Body of pancreas (tissue), 4 donors: ENCODE results near the gene BRAT1. TPM values are rescaled to one million over a fixed set of nuclear protein-coding genes. Genes with fewer than 3 reads are reported as not detected.

Source experiments
- ATAC-seq: fragments of 150-250 bp; one replicate; pipeline ENCODE4 v1.9.1; 2016
- DNase-seq, 4 donors: peaks; one replicate each; pipeline ENCODE4 v3.0.0-alpha.2; 2019
- H3K27ac ChIP-seq, 4 donors: fragments of 200-600 bp; sonication (generic); 1 replicate in 3 of 4; 2 replicates in 1 of 4; pipeline versions ENCODE4 v1.5.1 to v1.6.1; 2016 to 2019; ENCODE audit warnings: mild to moderate bottlenecking in 1 of 4, mixed read lengths in 1 of 4, moderate library complexity in 1 of 4
- H3K27me3 ChIP-seq, 2 donors: fragments of 200-600 bp; sonication (generic); one replicate each; pipeline ENCODE4 v1.6.0; 2016; ENCODE audit warnings: mild to moderate bottlenecking in 1 of 2
- H3K36me3 ChIP-seq, 2 donors: fragments of 200-600 bp; sonication (generic); replicated peaks in 1 of 2; 2 replicates each; pipeline ENCODE4 v1.5.1; 2016; ENCODE audit warnings: low read depth in 2 of 2; ENCODE audit not compliant: insufficient read depth in 1 of 2
- H3K4me1 ChIP-seq: fragments of 200-600 bp; sonication (generic); one replicate; pipeline ENCODE4 v1.6.0; 2016
- H3K4me3 ChIP-seq, 2 donors: fragments of 200-600 bp; sonication (generic); 1 replicate in 1 of 2; 2 replicates in 1 of 2; pipeline ENCODE4 v1.5.1; 2016 to 2019
- H3K9me3 ChIP-seq, 3 donors: fragments of 200-600 bp; sonication (generic); 1 replicate in 2 of 3; 2 replicates in 1 of 3; pipeline ENCODE4 v1.5.1; 2016
- CTCF ChIP-seq, 7 experiments: fragments of 450-650 bp in 4 of 7; fragments of 200-600 bp in 3 of 7; sonication (generic) in 3 of 7; IDR thresholded peaks; one replicate each; pipeline ENCODE4 v1.5.1; 2016 to 2019; ENCODE audit warnings: antibody characterized with exemption in 7 of 7
- POLR2A ChIP-seq, 3 donors: fragments of 450-650 bp; IDR thresholded peaks; one replicate each; pipeline ENCODE4 v1.6.1; 2016; ENCODE audit warnings: antibody characterized with exemption in 3 of 3, mild to moderate bottlenecking in 2 of 3
- WGBS, 2 donors: methylation state at CpG; one replicate each; pipeline ENCODE4 v1.1.5; 2017; 5-methylcytosine and 5-hydroxymethylcytosine counted together
- intact Hi-C: fragments of 100-400 bp; cut with DNase I; formaldehyde crosslinking; loops from one replicate; pipeline ENCODE4 v1.15.1; 2023
- total RNA-seq, 2 donors: library from RNA; depleted of rRNA; stranded (reverse); fragments of >200 nt; gene quantifications; one replicate each; pipeline ENCODE4 v1.1.0, GENCODE V29; 2016

Gene BRAT1
- total RNA-seq, 2 donors from 2014 or later, result 36.6 to 46.8 TPM

GRCh38 chr7:2493205-2494164 is 61.8 kb downstream of the BRAT1 start:
- no peaks in the 10 kb centered on the region for H3K4me1 ChIP-seq
- no peaks in the 10 kb centered on the region for H3K9me3 ChIP-seq
- DNase-seq (no peak), ATAC-seq (no peak)
- no peaks in the 10 kb centered on the region for H3K36me3 ChIP-seq
- H3K27me3 ChIP-seq, result peaks cover 0 to 10% of the 10 kb centered on the region in 2 donors
- TF ChIP-seq POLR2A (IDR thresholded peaks at IDR 0.05), result no peak
- no peak for TF ChIP-seq CTCF (IDR thresholded peaks at IDR 0.05)
- WGBS, 2 donors, result 58 to 66% methylated on average over 9 to 10 of the region's 11 CpGs
- intact Hi-C loops, result no loop called here
- no peak overlapping the region for H3K4me3 ChIP-seq
- H3K27ac ChIP-seq, result no peak overlapping the region

GRCh38 chr7:2492038-2492437 is 63.3 kb downstream of the BRAT1 start:
- H3K27ac ChIP-seq, result no peak overlapping the region
- ATAC-seq (no peak), DNase-seq (no peak)
- 82 to 88% methylated on average over 2 of the region's 2 CpGs for WGBS, 2 donors
- H3K27me3 ChIP-seq, result no peaks in the 10 kb centered on the region
- TF ChIP-seq POLR2A (IDR thresholded peaks at IDR 0.05), result no peak
- no peak for TF ChIP-seq CTCF (IDR thresholded peaks at IDR 0.05)
- H3K9me3 ChIP-seq, result no peaks in the 10 kb centered on the region
- H3K36me3 ChIP-seq, result no peaks in the 10 kb centered on the region
- H3K4me1 ChIP-seq, result no peaks in the 10 kb centered on the region
- no peak overlapping the region for H3K4me3 ChIP-seq
- intact Hi-C loops, result no loop called here

- Histone ChIP-seq H3K27ac (no peak overlapping the region), H3K27me3 (no peaks in the 10 kb centered on the region), H3K4me1 (no peaks in the 10 kb centered on the region), H3K4me3 (no peak overlapping the region), H3K36me3 (no peaks in the 10 kb centered on the region), H3K9me3 (no peaks in the 10 kb centered on the region)
- no peak for ATAC-seq
- WGBS, 2 donors, result 70 to 98% methylated on average over 4 to 13 of the region's 13 CpGs
- TF ChIP-seq CTCF (IDR thresholded peaks at IDR 0.05), result no peak
- no peak for TF ChIP-seq POLR2A (IDR thresholded peaks at IDR 0.05)
- intact Hi-C loops, result no loop called here
- DNase-seq, result peak in 1 of 4 donors; percentile 9
Measured at GRCh38 chr7:2490181-2490651, 65.1 kb downstream of the BRAT1 start.

GRCh38 chr7:2488681-2489080 is 66.6 kb downstream of the BRAT1 start:
- no peaks in the 10 kb centered on the region for H3K4me1 ChIP-seq
- ATAC-seq (no peak), DNase-seq (no peak)
- no peaks in the 10 kb centered on the region for H3K27me3 ChIP-seq
- no peak for TF ChIP-seq POLR2A (IDR thresholded peaks at IDR 0.05)
- TF ChIP-seq CTCF (IDR thresholded peaks at IDR 0.05), result no peak
- H3K27ac ChIP-seq, result peak overlapping the region in 1 of 4 donors; percentile 5
- 30 to 45% methylated on average over 3 to 9 of the region's 9 CpGs for WGBS, 2 donors
- H3K36me3 ChIP-seq, result no peaks in the 10 kb centered on the region
- H3K9me3 ChIP-seq, result no peaks in the 10 kb centered on the region
- H3K4me3 ChIP-seq, result no peak overlapping the region
- intact Hi-C loops, result no loop called here
